IMR-90 (cell line): Measurements from ENCODE around the gene SOSTDC1. TPM values are rescaled to one million over a fixed set of nuclear protein-coding genes. Genes with fewer than 3 reads are reported as not detected.
A peak's percentile ranks its signal among the peaks of the same experiment; 100 is the strongest.

ENCODE experiments used
- ATAC-seq: fragments of 200-7000 bp; cut with Tn5 transposase; 2 replicates; pipeline ENCODE4 v1.9.1; 2020; ENCODE audit warnings: low read depth, mild to moderate bottlenecking, moderate library complexity
- BruUV-seq: library from RNA; stranded (reverse); fragments of 400-500 nt; replicated peaks from 2 replicates; lab custom pipeline; 2021; lab: Mats Ljungman, UMichigan
- CTCF ChIA-PET: fragments of 300-600 bp; formaldehyde crosslinking; extraction: SDS; loops from one replicate; lab custom pipeline; 2021; ENCODE audit warnings: antibody characterized with exemption; lab: Yijun Ruan, JAX
- POLR2A ChIA-PET: fragments of 300-600 bp; sonication (Branson Sonifier 250); formaldehyde crosslinking; loops from one replicate; lab custom pipeline; 2022; ENCODE audit warnings: antibody characterized with exemption; ENCODE audit not compliant: unreplicated experiment; lab: Charles Lee
- DNase-seq: peaks from one replicate; pipeline ENCODE4 v3.0.0; 2013
- H2AFZ ChIP-seq: replicated peaks from 2 replicates; pipeline ENCODE3; 2013; ENCODE audit warnings: low read length, mild to moderate bottlenecking; ENCODE audit not compliant: poor library complexity
- H2AK5ac ChIP-seq: 2 replicates; pipeline ENCODE4 v1.6.1; 2013; ENCODE audit warnings: low read depth, low read length, inconsistent platforms
- H2AK9ac ChIP-seq: replicated peaks from 2 replicates; pipeline ENCODE3; 2013; ENCODE audit warnings: mild to moderate bottlenecking, low read depth, low read length, moderate library complexity; ENCODE audit not compliant: poor library complexity
- H2BK120ac ChIP-seq: 2 replicates; pipeline ENCODE4 v1.6.1; 2013; ENCODE audit warnings: low read depth, low read length, inconsistent platforms
- H2BK15ac ChIP-seq: 3 replicates; pipeline ENCODE4 v1.6.1; 2013; ENCODE audit warnings: low read depth, low read length, inconsistent platforms
- H2BK20ac ChIP-seq: 2 replicates; pipeline ENCODE4 v1.6.1; 2013; ENCODE audit warnings: low read depth, mild to moderate bottlenecking, inconsistent platforms, low read length, moderate library complexity
- H2BK5ac ChIP-seq: 2 replicates; pipeline ENCODE4 v1.6.1; 2013; ENCODE audit warnings: mild to moderate bottlenecking, low read depth, low read length, inconsistent platforms; ENCODE audit not compliant: poor library complexity, severe bottlenecking
- H3K14ac ChIP-seq: replicated peaks from 2 replicates; pipeline ENCODE4 v1.6.1; 2013; ENCODE audit warnings: low read depth, low read length, inconsistent platforms
- H3K18ac ChIP-seq: 2 replicates; pipeline ENCODE4 v1.6.1; 2013; ENCODE audit warnings: low read depth, low read length, control low read depth
- H3K23ac ChIP-seq: 2 replicates; pipeline ENCODE4 v1.6.1; 2013; ENCODE audit warnings: low read depth, low read length, inconsistent platforms
- H3K27ac ChIP-seq: 2 replicates; pipeline ENCODE4 v1.5.1; 2013; ENCODE audit warnings: mild to moderate bottlenecking, control low read depth, low read length; ENCODE audit not compliant: insufficient read depth
- H3K27me3 ChIP-seq: 2 replicates; pipeline ENCODE4 v1.6.1; 2013; ENCODE audit warnings: low read length; ENCODE audit not compliant: control insufficient read depth, insufficient read depth
- H3K36me3 ChIP-seq: 2 replicates; pipeline ENCODE4 v1.6.1; 2013; ENCODE audit warnings: low read length, mixed read lengths; ENCODE audit not compliant: control insufficient read depth, insufficient read depth
- H3K4ac ChIP-seq: 2 replicates; pipeline ENCODE4 v1.6.1; 2013; ENCODE audit warnings: low read depth, low read length, inconsistent platforms
- H3K4me1 ChIP-seq: 2 replicates; pipeline ENCODE4 v1.6.1; 2013; ENCODE audit warnings: low read length, mixed read lengths; ENCODE audit not compliant: control insufficient read depth, insufficient read depth
- H3K4me2 ChIP-seq: 2 replicates; pipeline ENCODE4 v1.6.1; 2013; ENCODE audit warnings: low read depth, mild to moderate bottlenecking, control low read depth, low read length, moderate library complexity
- H3K4me3 ChIP-seq: 2 replicates; pipeline ENCODE4 v1.5.1; 2013; ENCODE audit warnings: low read depth, mild to moderate bottlenecking, control low read depth, low read length, moderate library complexity; ENCODE audit not compliant: insufficient read depth
- H3K56ac ChIP-seq: 2 replicates; pipeline ENCODE4 v1.6.1; 2013; ENCODE audit warnings: low read length, inconsistent platforms; ENCODE audit not compliant: insufficient read depth; ENCODE audit errors: extremely low read depth
- H3K79me1 ChIP-seq, 2 experiments: 2 replicates each; pipeline ENCODE4 v1.6.1; 2013; ENCODE audit warnings: low read length in 2 of 2, inconsistent platforms in 1 of 2, low read depth in 1 of 2
- H3K9ac ChIP-seq: 2 replicates; pipeline ENCODE4 v1.6.1; 2013; ENCODE audit warnings: low read depth, low read length, control low read depth
- H3K9me1 ChIP-seq: 2 replicates; pipeline ENCODE4 v1.6.1; 2013; ENCODE audit warnings: low read length, inconsistent platforms; ENCODE audit not compliant: insufficient read depth
- H3K9me3 ChIP-seq: 2 replicates; pipeline ENCODE4 v1.6.1; 2013; ENCODE audit warnings: low read length; ENCODE audit not compliant: control insufficient read depth, insufficient read depth
- H4K20me1 ChIP-seq: 2 replicates; pipeline ENCODE4 v1.6.1; 2013; ENCODE audit warnings: low read length, inconsistent platforms; ENCODE audit not compliant: insufficient read depth
- H4K5ac ChIP-seq: 2 replicates; pipeline ENCODE4 v1.6.1; 2013; ENCODE audit warnings: mild to moderate bottlenecking, low read depth, low read length, control low read depth
- H4K8ac ChIP-seq, 2 experiments: 2 replicates each; pipeline ENCODE4 v1.6.1; 2013; ENCODE audit warnings: low read depth in 2 of 2, low read length in 2 of 2, control low read depth in 1 of 2, inconsistent platforms in 1 of 2
- H4K91ac ChIP-seq: 2 replicates; pipeline ENCODE4 v1.6.1; 2013; ENCODE audit warnings: low read depth, low read length, inconsistent platforms; ENCODE audit not compliant: insufficient read depth
- BHLHE40 ChIP-seq: fragments of 150-350 bp; IDR thresholded peaks from 2 replicates; pipeline ENCODE4 v1.6.1; 2016; ENCODE audit warnings: mild to moderate bottlenecking, low read depth, low read length
- CHD1 ChIP-seq: IDR thresholded peaks from 2 replicates; pipeline ENCODE4 v1.6.1; 2012; ENCODE audit warnings: low read depth, low read length, improper control_type of control experiment
- FOS ChIP-seq: fragments of 150-350 bp; IDR thresholded peaks from 2 replicates; pipeline ENCODE4 v1.6.1; 2016; ENCODE audit warnings: low read depth, low read length
- MAFK ChIP-seq: IDR thresholded peaks from 2 replicates; pipeline ENCODE4 v1.6.1; 2012; ENCODE audit warnings: low read depth, low read length, improper control_type of control experiment
- MAZ ChIP-seq: IDR thresholded peaks from 2 replicates; pipeline ENCODE4 v1.6.1; 2012; ENCODE audit warnings: low read depth, mild to moderate bottlenecking, low read length, improper control_type of control experiment, moderate library complexity, borderline replicate concordance
- MXI1 ChIP-seq: IDR thresholded peaks from 2 replicates; pipeline ENCODE4 v1.6.1; 2012; ENCODE audit warnings: low read depth, mild to moderate bottlenecking, low read length, moderate library complexity, borderline replicate concordance
- NFE2L2 ChIP-seq: fragments of 150-350 bp; IDR thresholded peaks from 2 replicates; pipeline ENCODE4 v1.6.1; 2016; ENCODE audit warnings: low read depth, mild to moderate bottlenecking, low read length
- RAD21 ChIP-seq: IDR thresholded peaks from 2 replicates; pipeline ENCODE4 v1.6.1; 2012; ENCODE audit warnings: low read length, improper control_type of control experiment
- RCOR1 ChIP-seq: IDR thresholded peaks from 2 replicates; pipeline ENCODE4 v1.6.1; 2012; ENCODE audit warnings: mild to moderate bottlenecking, low read length, improper control_type of control experiment; ENCODE audit not compliant: insufficient replicate concordance
- RFX5 ChIP-seq: IDR thresholded peaks from 2 replicates; pipeline ENCODE4 v1.8.0; 2012; ENCODE audit warnings: low read depth, mild to moderate bottlenecking, low read length, moderate library complexity
- SMC3 ChIP-seq: fragments of 150-350 bp; IDR thresholded peaks from 2 replicates; pipeline ENCODE4 v1.6.1; 2016; ENCODE audit warnings: low read depth, mild to moderate bottlenecking, antibody characterized with exemption, low read length, moderate library complexity
- WGBS, 2 experiments: methylation state at CpG; one replicate each; pipeline versions ENCODE4 v1.1.5 to v1.1.7; 2013; ENCODE audit warnings: missing lambda C conversion rate in 2 of 2; ENCODE audit not compliant: insufficient read length in 1 of 2; ENCODE audit errors: extremely low coverage in 2 of 2; 5-methylcytosine and 5-hydroxymethylcytosine counted together
- dilution Hi-C: fragments of 300-500 bp; cut with HindIII; formaldehyde crosslinking; loops from one replicate; pipeline ENCODE4 v1.14.3; 2018; ENCODE audit warnings: low sequenced_read_pairs; ENCODE audit not compliant: unreplicated experiment
- in situ Hi-C: fragments of 300-500 bp; cut with MboI; formaldehyde crosslinking; loops from 3 replicates; pipeline ENCODE4 v1.14.3; 2019; ENCODE audit warnings: low sequenced_read_pairs, inconsistent platforms, mixed read lengths
- intact Hi-C: fragments of 100-400 bp; cut with micrococcal nuclease; formaldehyde crosslinking; loops from 2 replicates; pipeline ENCODE4 v1.10.0; 2022
- polyA plus RNA-seq, 3 experiments: library from polyadenylated mRNA; depleted of rRNA; stranded (reverse); fragments of >200 nt; gene quantifications; 2 replicates each; pipeline ENCODE4 v1.2.3, GENCODE V29; 2012; ENCODE audit warnings: low replicate concordance in 1 of 3
- total RNA-seq: library from RNA; depleted of rRNA; stranded (reverse); fragments of >200 nt; gene quantifications from 2 replicates; pipeline ENCODE4 v1.2.3, GENCODE V29; 2012
- TF ChIP-seq, protein P1 (sequence below): fragments of 150-350 bp; IDR thresholded peaks from 2 replicates; pipeline ENCODE4 v1.6.1; 2016; ENCODE audit warnings: low read depth, mild to moderate bottlenecking, low read length, moderate library complexity, borderline replicate concordance
- TF ChIP-seq, protein P2 (sequence below): fragments of 150-350 bp; IDR thresholded peaks from 2 replicates; pipeline ENCODE4 v1.6.1; 2017; ENCODE audit warnings: mild to moderate bottlenecking, antibody characterized with exemption, low read length, low read depth

SOSTDC1 gene
- total and polyA plus RNA-seq, 2 of the 4 experiments (the other 2 are of a cell fraction): 0.07 TPM; not detected in 1

DNA sequence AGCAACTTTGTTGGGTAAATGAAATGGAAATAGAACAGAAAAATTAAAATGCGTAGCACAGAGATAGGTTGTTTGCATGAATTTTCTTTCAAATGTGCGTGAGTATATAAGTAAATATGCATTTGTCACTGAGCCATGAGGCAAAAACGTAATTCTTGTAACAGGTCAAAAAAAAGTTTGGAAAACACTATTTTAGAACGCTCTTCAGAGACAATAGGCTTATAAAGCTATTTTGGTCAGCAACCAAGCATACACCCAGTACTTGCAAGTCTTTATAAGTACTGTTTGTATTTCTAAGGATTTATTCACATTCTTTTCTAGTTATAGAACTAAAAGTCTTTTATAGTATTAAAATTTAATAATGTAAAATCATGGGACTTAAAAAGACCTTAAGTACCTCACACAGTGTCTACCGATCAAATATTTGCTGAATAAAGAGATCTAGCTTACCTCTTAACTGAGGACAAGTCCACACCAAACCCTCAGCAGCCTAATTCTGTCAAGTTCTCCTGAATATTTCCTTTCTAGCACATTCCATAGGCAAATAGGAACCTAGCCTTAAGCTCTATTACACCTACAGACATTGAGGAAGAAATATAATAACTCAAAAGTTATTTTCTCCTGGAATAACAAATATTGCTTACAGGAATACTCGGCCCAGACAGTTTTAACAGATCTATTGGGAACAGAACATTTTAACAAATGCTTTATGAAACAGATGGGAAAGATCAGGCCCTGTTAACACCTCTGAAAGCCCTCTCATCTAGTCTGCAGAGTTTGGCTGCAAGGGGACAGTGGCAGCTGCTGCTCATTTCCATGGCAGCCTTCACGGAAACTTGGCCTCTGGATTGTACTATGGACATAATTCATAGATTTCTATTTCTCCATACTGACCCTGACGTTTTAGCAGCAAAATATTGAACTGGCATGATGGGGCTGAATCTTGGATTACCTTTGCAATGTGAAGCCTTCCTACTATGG, 53.0 kb downstream of the SOSTDC1 start:
- POLR2A ChIA-PET: no interaction called here
- no peak overlapping the region for H3K56ac ChIP-seq
- WGBS, 2 experiments: 100% methylated on average over 2 of the region's 8 CpGs; no CpG with 5 or more reads in 1 of the 2 experiments
- CTCF ChIA-PET: no interaction called here
- H4K5ac ChIP-seq: no peak overlapping the region
- in situ Hi-C loops (no loop called here), intact Hi-C loops (no loop called here), dilution Hi-C loops (no loop called here)
- no peak overlapping the region for H2BK20ac ChIP-seq
- H3K9ac ChIP-seq: no peak overlapping the region
- no peak overlapping the region for H3K23ac ChIP-seq
- DNase-seq (no peak), ATAC-seq (no peak)
- H3K4me2 ChIP-seq: no peak overlapping the region
- no peaks in the 10 kb centered on the region for H4K20me1 ChIP-seq
- H3K79me1 ChIP-seq: 0 out of 4 replicates have a peak, but pooled peaks cover 0 to 7% of the 10 kb centered on the region in 2 experiments
- no peaks in the 10 kb centered on the region for H3K9me1 ChIP-seq
- no peak overlapping the region; a peak in 1 of 4 replicates for H4K8ac ChIP-seq
- H2BK120ac ChIP-seq: peak overlapping the region; percentile 46; the same call in 1 of the 2 replicates
- no peak overlapping the region; the same call in 1 of the 2 replicates for H3K4ac ChIP-seq
- no peaks in the 10 kb centered on the region for H3K27me3 ChIP-seq
- H4K91ac ChIP-seq: peak overlapping the region; percentile 9; the same call in 1 of the 2 replicates
- H3K9me3 ChIP-seq: no peaks in the 10 kb centered on the region
- no peak overlapping the region for H2AK9ac ChIP-seq
- H2AFZ ChIP-seq: no peak overlapping the region
- H3K14ac ChIP-seq: no peak overlapping the region
- no peak overlapping the region for H3K4me3 ChIP-seq
- no peak overlapping the region for H2BK15ac ChIP-seq
- no peak overlapping the region for H3K27ac ChIP-seq
- no peak overlapping the region for H3K18ac ChIP-seq
- H2AK5ac ChIP-seq: no peak overlapping the region
- no peak overlapping the region for H2BK5ac ChIP-seq
- no peaks in the 10 kb centered on the region; the same call in 1 of the 2 replicates for H3K4me1 ChIP-seq
- H3K36me3 ChIP-seq: no peaks in the 10 kb centered on the region
- no TSS peak for BruUV-seq
- TF ChIP-seq MAZ: no peak
- TF ChIP-seq SMC3: no peak
- no peak for TF ChIP-seq BHLHE40
- TF ChIP-seq, protein P1, sequence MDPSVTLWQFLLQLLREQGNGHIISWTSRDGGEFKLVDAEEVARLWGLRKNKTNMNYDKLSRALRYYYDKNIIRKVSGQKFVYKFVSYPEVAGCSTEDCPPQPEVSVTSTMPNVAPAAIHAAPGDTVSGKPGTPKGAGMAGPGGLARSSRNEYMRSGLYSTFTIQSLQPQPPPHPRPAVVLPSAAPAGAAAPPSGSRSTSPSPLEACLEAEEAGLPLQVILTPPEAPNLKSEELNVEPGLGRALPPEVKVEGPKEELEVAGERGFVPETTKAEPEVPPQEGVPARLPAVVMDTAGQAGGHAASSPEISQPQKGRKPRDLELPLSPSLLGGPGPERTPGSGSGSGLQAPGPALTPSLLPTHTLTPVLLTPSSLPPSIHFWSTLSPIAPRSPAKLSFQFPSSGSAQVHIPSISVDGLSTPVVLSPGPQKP: no peak
- TF ChIP-seq CHD1: no peak
- no peak for TF ChIP-seq FOS
- no peak for TF ChIP-seq MAFK
- no peak for TF ChIP-seq RCOR1
- TF ChIP-seq RAD21: no peak
- TF ChIP-seq NFE2L2: no peak
- TF ChIP-seq MXI1: no peak
- TF ChIP-seq RFX5: no peak
- TF ChIP-seq, protein P2, sequence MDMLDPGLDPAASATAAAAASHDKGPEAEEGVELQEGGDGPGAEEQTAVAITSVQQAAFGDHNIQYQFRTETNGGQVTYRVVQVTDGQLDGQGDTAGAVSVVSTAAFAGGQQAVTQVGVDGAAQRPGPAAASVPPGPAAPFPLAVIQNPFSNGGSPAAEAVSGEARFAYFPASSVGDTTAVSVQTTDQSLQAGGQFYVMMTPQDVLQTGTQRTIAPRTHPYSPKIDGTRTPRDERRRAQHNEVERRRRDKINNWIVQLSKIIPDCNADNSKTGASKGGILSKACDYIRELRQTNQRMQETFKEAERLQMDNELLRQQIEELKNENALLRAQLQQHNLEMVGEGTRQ: no peak
